Fibroblast of lung (primary cell): ENCODE measurements around the gene COMMD10.

Experiments
- CTCF ChIP-seq, 2 donors: IDR thresholded peaks in 1 of 2; conservative IDR thresholded peaks in 1 of 2; 1 replicate in 1 of 2; 2 replicates in 1 of 2; pipeline ENCODE4 v1.5.1; 2011 to 2012; ENCODE audit warnings: low read length in 2 of 2, control low read depth in 1 of 2, inconsistent platforms in 1 of 2, low read depth in 1 of 2, mild to moderate bottlenecking in 1 of 2
- EZH2 ChIP-seq: IDR thresholded peaks from 2 replicates; pipeline ENCODE4 v1.5.1; 2012; ENCODE audit warnings: low read length, control low read depth, mild to moderate bottlenecking; ENCODE audit errors: missing control alignments

GRCh38 chr5:116320486-116320885 lies 235.7 kb downstream of the COMMD10 start:
- TF ChIP-seq CTCF (conservative IDR thresholded peaks at IDR 0.05 in 1 of 2, IDR thresholded peaks at IDR 0.05 in 1 of 2; ENCODE audit: low read depth in 1 of 2, low read length in 2 of 2) (no peak), EZH2 (no peak)
